ENCODE data around the gene GALK1.
"Not testable (repeated sequence)": the region's sequence is repeated elsewhere in the genome, so short reads cannot be mapped to it uniquely, and the experiment has no call there.

Gene GALK1

GRCh38 chr17:75763613-75764416 lies 1.2 kb downstream of the GALK1 start:
- no peak for DNase-seq

- no peak for DNase-seq
Measured at GRCh38 chr17:75763269-75763607, 1.8 kb downstream of the GALK1 start.

- DNase-seq, result peak; percentile 2
Measured at GRCh38 chr17:75762513-75763268, 2.3 kb downstream of the GALK1 start.

- not testable (repeated sequence) for DNase-seq
Measured at GRCh38 chr17:75759978-75760640, 4.9 kb downstream of the GALK1 start.

GRCh38 chr17:75759457-75759856 lies 5.5 kb downstream of the GALK1 start:
- peak; percentile 1 for DNase-seq

- DNase-seq, result peak; percentile 29
Measured at GRCh38 chr17:75758131-75758905, 6.7 kb downstream of the GALK1 start.

GRCh38 chr17:75757086-75757681 lies 7.8 kb downstream of the GALK1 start:
- DNase-seq, result no peak

- no peak for DNase-seq
Measured at GRCh38 chr17:75756451-75757085, 8.4 kb downstream of the GALK1 start.

GRCh38 chr17:75755990-75756389 lies 9.0 kb downstream of the GALK1 start:
- no peak for DNase-seq

- no peak for DNase-seq
Measured at GRCh38 chr17:75755205-75755901, 9.6 kb downstream of the GALK1 start.

- no peak for DNase-seq
Measured at GRCh38 chr17:75754378-75755204, 10.4 kb downstream of the GALK1 start.

- DNase-seq, result no peak
Measured at GRCh38 chr17:75753514-75754377, 11.2 kb downstream of the GALK1 start.

- no peak for DNase-seq
Measured at GRCh38 chr17:75752802-75753513, 12.0 kb downstream of the GALK1 start.

GRCh38 chr17:75752405-75752709 lies 12.6 kb downstream of the GALK1 start:
- no peak for DNase-seq

GRCh38 chr17:75751676-75752404 lies 13.2 kb downstream of the GALK1 start:
- DNase-seq, result no peak

GRCh38 chr17:75750661-75751423 lies 14.2 kb downstream of the GALK1 start:
- DNase-seq, result no peak

All from 8988T (cell line).